ENCODE measurements around the gene TIE1.

Gene TIE1

GRCh38 chr1:43272161-43272560, 28.6 kb upstream of the TIE1 start:
- H3K36me3 ChIP-seq (ENCODE audit: control insufficient read depth, insufficient read depth, low read length) = no peaks in the 10 kb centered on the region
- no peak for DNase-seq
- no peaks in the 10 kb centered on the region for H3K79me2 ChIP-seq (ENCODE audit: control insufficient read depth, insufficient read depth, low read length)
- no peak overlapping the region for H3K23ac ChIP-seq (ENCODE audit: low read length)
- no peaks in the 10 kb centered on the region for H3K27me3 ChIP-seq (ENCODE audit: insufficient read depth, low read length, poor library complexity)
- H3K4me1 ChIP-seq (ENCODE audit: control insufficient read depth, low read depth, low read length) = peaks cover 6% of the 10 kb centered on the region
- no peak overlapping the region for H4K5ac ChIP-seq (ENCODE audit: low read length)
- no peak overlapping the region for H2BK5ac ChIP-seq (ENCODE audit: low read length)
- H3K79me1 ChIP-seq (ENCODE audit: low read length) = no peaks in the 10 kb centered on the region
- H2AK5ac ChIP-seq (ENCODE audit: low read length) = no peak overlapping the region
- H2BK120ac ChIP-seq (ENCODE audit: low read depth, low read length) = no peak overlapping the region
- H3K27ac ChIP-seq (ENCODE audit: low read depth, low read length) = no peak overlapping the region
- no peak overlapping the region for H3K4me2 ChIP-seq (ENCODE audit: low read length)
- no peak overlapping the region for H2BK15ac ChIP-seq (replicated peaks; ENCODE audit: low read depth)
- H3K9ac ChIP-seq (ENCODE audit: low read length) = no peak overlapping the region
- no CpG with 5 or more reads among the region's 9 CpGs for WGBS (ENCODE audit: extremely low coverage, insufficient coverage, low lambda C conversion rate)
- H3K4me3 ChIP-seq (ENCODE audit: low read length) = no peak overlapping the region
- no peak overlapping the region for H3K4ac ChIP-seq (ENCODE audit: low read depth, low read length)
- no peak overlapping the region for H3K56ac ChIP-seq (ENCODE audit: low read length)
- H4K8ac ChIP-seq (ENCODE audit: low read depth, low read length) = no peak overlapping the region
- H3K18ac ChIP-seq (ENCODE audit: low read length) = no peak overlapping the region

- no peaks in the 10 kb centered on the region for H3K79me1 ChIP-seq (ENCODE audit: low read length)
- no peak overlapping the region for H3K4ac ChIP-seq (ENCODE audit: low read depth, low read length)
- no peak overlapping the region for H3K27ac ChIP-seq (ENCODE audit: low read depth, low read length)
- no peak overlapping the region for H2AK5ac ChIP-seq (ENCODE audit: low read length)
- no peak overlapping the region for H4K5ac ChIP-seq (ENCODE audit: low read length)
- H3K9ac ChIP-seq (ENCODE audit: low read length) = no peak overlapping the region
- H3K56ac ChIP-seq (ENCODE audit: low read length) = no peak overlapping the region
- H3K18ac ChIP-seq (ENCODE audit: low read length) = no peak overlapping the region
- peaks cover 6% of the 10 kb centered on the region for H3K4me1 ChIP-seq (ENCODE audit: control insufficient read depth, low read depth, low read length)
- no peaks in the 10 kb centered on the region for H3K79me2 ChIP-seq (ENCODE audit: control insufficient read depth, insufficient read depth, low read length)
- no peak overlapping the region for H3K23ac ChIP-seq (ENCODE audit: low read length)
- no peak overlapping the region for H3K4me3 ChIP-seq (ENCODE audit: low read length)
- H4K8ac ChIP-seq (ENCODE audit: low read depth, low read length) = no peak overlapping the region
- no peaks in the 10 kb centered on the region for H3K27me3 ChIP-seq (ENCODE audit: insufficient read depth, low read length, poor library complexity)
- no peak overlapping the region for H2BK120ac ChIP-seq (ENCODE audit: low read depth, low read length)
- no CpG with 5 or more reads among the region's 46 CpGs for WGBS (ENCODE audit: extremely low coverage, insufficient coverage, low lambda C conversion rate)
- H2BK5ac ChIP-seq (ENCODE audit: low read length) = no peak overlapping the region
- H2BK15ac ChIP-seq (replicated peaks; ENCODE audit: low read depth) = no peak overlapping the region
- no peaks in the 10 kb centered on the region for H3K36me3 ChIP-seq (ENCODE audit: control insufficient read depth, insufficient read depth, low read length)
- H3K4me2 ChIP-seq (ENCODE audit: low read length) = no peak overlapping the region
- no peak for DNase-seq
These were observed 27.9 kb upstream of the TIE1 start for GRCh38 chr1:43272576-43273571.

GRCh38 chr1:43273708-43274107, 27.1 kb upstream of the TIE1 start:
- no peak for DNase-seq
- H3K79me1 ChIP-seq (ENCODE audit: low read length) = no peaks in the 10 kb centered on the region
- no peak overlapping the region for H3K23ac ChIP-seq (ENCODE audit: low read length)
- no peak overlapping the region for H3K4me3 ChIP-seq (ENCODE audit: low read length)
- no peak overlapping the region for H2BK15ac ChIP-seq (replicated peaks; ENCODE audit: low read depth)
- WGBS (ENCODE audit: extremely low coverage, insufficient coverage, low lambda C conversion rate) = no CpG with 5 or more reads among the region's 7 CpGs
- no peak overlapping the region for H3K56ac ChIP-seq (ENCODE audit: low read length)
- no peak overlapping the region for H3K18ac ChIP-seq (ENCODE audit: low read length)
- H3K36me3 ChIP-seq (ENCODE audit: control insufficient read depth, insufficient read depth, low read length) = no peaks in the 10 kb centered on the region
- H3K9ac ChIP-seq (ENCODE audit: low read length) = no peak overlapping the region
- peaks cover 6% of the 10 kb centered on the region for H3K4me1 ChIP-seq (ENCODE audit: control insufficient read depth, low read depth, low read length)
- no peak overlapping the region for H4K8ac ChIP-seq (ENCODE audit: low read depth, low read length)
- H4K5ac ChIP-seq (ENCODE audit: low read length) = no peak overlapping the region
- H2AK5ac ChIP-seq (ENCODE audit: low read length) = no peak overlapping the region
- no peak overlapping the region for H2BK5ac ChIP-seq (ENCODE audit: low read length)
- H3K4ac ChIP-seq (ENCODE audit: low read depth, low read length) = no peak overlapping the region
- no peak overlapping the region for H2BK120ac ChIP-seq (ENCODE audit: low read depth, low read length)
- H3K79me2 ChIP-seq (ENCODE audit: control insufficient read depth, insufficient read depth, low read length) = no peaks in the 10 kb centered on the region
- H3K27me3 ChIP-seq (ENCODE audit: insufficient read depth, low read length, poor library complexity) = no peaks in the 10 kb centered on the region
- no peak overlapping the region for H3K27ac ChIP-seq (ENCODE audit: low read depth, low read length)
- no peak overlapping the region for H3K4me2 ChIP-seq (ENCODE audit: low read length)

- Histone ChIP-seq H2BK5ac (ENCODE audit: low read length) (no peak overlapping the region), H3K4ac (ENCODE audit: low read depth, low read length) (no peak overlapping the region), H3K36me3 (ENCODE audit: control insufficient read depth, insufficient read depth, low read length) (no peaks in the 10 kb centered on the region), H2BK15ac (replicated peaks; ENCODE audit: low read depth) (no peak overlapping the region), H4K8ac (ENCODE audit: low read depth, low read length) (no peak overlapping the region), H2AK5ac (ENCODE audit: low read length) (peak overlapping the region; percentile 69), H2BK120ac (ENCODE audit: low read depth, low read length) (no peak overlapping the region), H3K23ac (ENCODE audit: low read length) (no peak overlapping the region), H3K56ac (ENCODE audit: low read length) (peak overlapping the region; percentile 56), H4K5ac (ENCODE audit: low read length) (peak overlapping the region; percentile 81), H3K79me2 (ENCODE audit: control insufficient read depth, insufficient read depth, low read length) (no peaks in the 10 kb centered on the region), H3K27me3 (ENCODE audit: insufficient read depth, low read length, poor library complexity) (no peaks in the 10 kb centered on the region), H3K27ac (ENCODE audit: low read depth, low read length) (no peak overlapping the region), H3K4me1 (ENCODE audit: control insufficient read depth, low read depth, low read length) (peaks cover 6% of the 10 kb centered on the region), H3K79me1 (ENCODE audit: low read length) (no peaks in the 10 kb centered on the region), H3K4me3 (ENCODE audit: low read length) (no peak overlapping the region), H3K9ac (ENCODE audit: low read length) (no peak overlapping the region), H3K4me2 (ENCODE audit: low read length) (no peak overlapping the region), H3K18ac (ENCODE audit: low read length) (no peak overlapping the region)
- DNase-seq = peak; percentile 79
- no CpG with 5 or more reads among the region's 11 CpGs for WGBS (ENCODE audit: extremely low coverage, insufficient coverage, low lambda C conversion rate)
These were observed 26.5 kb upstream of the TIE1 start for GRCh38 chr1:43274125-43274803.

GRCh38 chr1:43274804-43275180, 26.0 kb upstream of the TIE1 start:
- Histone ChIP-seq H3K79me1 (ENCODE audit: low read length) (no peaks in the 10 kb centered on the region), H2BK120ac (ENCODE audit: low read depth, low read length) (no peak overlapping the region), H4K5ac (ENCODE audit: low read length) (no peak overlapping the region), H2BK5ac (ENCODE audit: low read length) (no peak overlapping the region), H3K4me1 (ENCODE audit: control insufficient read depth, low read depth, low read length) (peaks cover 6% of the 10 kb centered on the region), H3K9ac (ENCODE audit: low read length) (no peak overlapping the region), H3K56ac (ENCODE audit: low read length) (peak overlapping the region; percentile 56), H3K4ac (ENCODE audit: low read depth, low read length) (no peak overlapping the region), H3K79me2 (ENCODE audit: control insufficient read depth, insufficient read depth, low read length) (no peaks in the 10 kb centered on the region), H2BK15ac (replicated peaks; ENCODE audit: low read depth) (no peak overlapping the region), H3K27ac (ENCODE audit: low read depth, low read length) (no peak overlapping the region), H3K27me3 (ENCODE audit: insufficient read depth, low read length, poor library complexity) (no peaks in the 10 kb centered on the region), H3K23ac (ENCODE audit: low read length) (no peak overlapping the region), H2AK5ac (ENCODE audit: low read length) (peak overlapping the region; percentile 69), H3K4me3 (ENCODE audit: low read length) (no peak overlapping the region), H3K18ac (ENCODE audit: low read length) (no peak overlapping the region), H3K36me3 (ENCODE audit: control insufficient read depth, insufficient read depth, low read length) (no peaks in the 10 kb centered on the region), H4K8ac (ENCODE audit: low read depth, low read length) (no peak overlapping the region), H3K4me2 (ENCODE audit: low read length) (no peak overlapping the region)
- DNase-seq = no peak
- no CpG with 5 or more reads among the region's 8 CpGs for WGBS (ENCODE audit: extremely low coverage, insufficient coverage, low lambda C conversion rate)
